SK-N-SH (cell line): ENCODE data around the gene CRIP1. TPM values are rescaled to one million over a fixed set of nuclear protein-coding genes. Genes with fewer than 3 reads are reported as not detected.
A peak's percentile ranks its signal among the peaks of the same experiment; 100 is the strongest.

Experiments used
- CTCF ChIA-PET: fragments of 300-600, 350-600 bp; formaldehyde crosslinking; extraction: SDS; loops from one replicate; lab custom pipeline; 2021; lab: Yijun Ruan, JAX
- POLR2A ChIA-PET: fragments of 350-600 bp; sonication (Branson Sonifier 250); formaldehyde crosslinking; extraction: SDS; loops from one replicate; lab custom pipeline; 2020; ENCODE audit warnings: antibody characterized with exemption, inconsistent platforms; lab: Yijun Ruan, JAX
- DNase-seq: peaks from one replicate; pipeline ENCODE4 v3.0.0; 2012
- H2AFZ ChIP-seq: fragments of 200-600 bp; sonication (generic); 2 replicates; pipeline ENCODE4 v1.8.1; 2016; ENCODE audit warnings: antibody characterized with exemption, mild to moderate bottlenecking, low read depth
- H3F3A ChIP-seq: fragments of 200-600 bp; sonication (generic); replicated peaks from 2 replicates; pipeline ENCODE3; 2016; ENCODE audit warnings: antibody characterized with exemption, mild to moderate bottlenecking; ENCODE audit not compliant: insufficient read depth
- H3K27ac ChIP-seq, 2 experiments: fragments of 200-500 bp in 1 of 2; fragments of 200-600 bp in 1 of 2; sonication (Bioruptor generic) in 1 of 2; sonication (generic), shearing (Covaris generic) in 1 of 2; 2 replicates each; pipeline versions ENCODE4 v1.5.1 to v1.6.1; 2014 to 2016; ENCODE audit warnings: low read depth in 2 of 2, inconsistent platforms in 1 of 2, low read length in 1 of 2, mild to moderate bottlenecking in 1 of 2, mixed read lengths in 1 of 2
- H3K27me3 ChIP-seq: fragments of 200-600 bp; sonication (generic), shearing (Covaris generic); 2 replicates; pipeline ENCODE4 v1.6.1; 2016; ENCODE audit warnings: mixed run types; ENCODE audit not compliant: insufficient read depth
- H3K36me3 ChIP-seq, 2 experiments: fragments of 200-500 bp in 1 of 2; fragments of 200-600 bp in 1 of 2; sonication (Bioruptor generic) in 1 of 2; sonication (generic) in 1 of 2; replicated peaks in 1 of 2; 2 replicates each; pipeline versions ENCODE3 to v1.5.1; 2014 to 2016; ENCODE audit warnings: low read length in 1 of 2, mild to moderate bottlenecking in 1 of 2; ENCODE audit not compliant: insufficient read depth in 2 of 2, control insufficient read depth in 1 of 2
- H3K4me1 ChIP-seq, 2 experiments: fragments of 200-500 bp in 1 of 2; fragments of 200-600 bp in 1 of 2; sonication (Bioruptor generic) in 1 of 2; sonication (generic), shearing (Covaris generic) in 1 of 2; 2 replicates each; pipeline versions ENCODE4 v1.5.1 to v1.6.1; 2014 to 2016; ENCODE audit warnings: low read depth in 1 of 2, low read length in 1 of 2, mixed run types in 1 of 2; ENCODE audit not compliant: insufficient read depth in 2 of 2, control insufficient read depth in 1 of 2
- H3K4me2 ChIP-seq: fragments of 200-600 bp; sonication (generic), shearing (Covaris generic); 2 replicates; pipeline ENCODE4 v1.6.1; 2017; ENCODE audit warnings: mixed run types
- H3K4me3 ChIP-seq, 2 experiments: fragments of 200-500 bp in 1 of 2; fragments of 200-600 bp in 1 of 2; sonication (Bioruptor generic) in 1 of 2; sonication (generic), shearing (Covaris generic) in 1 of 2; 2 replicates each; pipeline versions ENCODE4 v1.5.1 to v1.8.1; 2014 to 2016; ENCODE audit warnings: low read depth in 2 of 2, inconsistent platforms in 1 of 2, low read length in 1 of 2, mild to moderate bottlenecking in 1 of 2, mixed read lengths in 1 of 2, moderate library complexity in 1 of 2
- H3K79me2 ChIP-seq: fragments of 200-600 bp; sonication (generic); 2 replicates; pipeline ENCODE4 v1.8.1; 2017; ENCODE audit warnings: mild to moderate bottlenecking; ENCODE audit not compliant: insufficient read depth
- H3K9ac ChIP-seq: fragments of 200-600 bp; sonication (generic); 2 replicates; pipeline ENCODE4 v1.6.1; 2017; ENCODE audit warnings: mixed run types
- H3K9me2 ChIP-seq: fragments of 200-600 bp; sonication (generic); 2 replicates; pipeline ENCODE4 v1.6.1; 2017; ENCODE audit warnings: mixed run types
- H3K9me3 ChIP-seq: fragments of 200-600 bp; sonication (generic); 2 replicates; pipeline ENCODE4 v1.6.1; 2017; ENCODE audit warnings: mixed run types, mild to moderate bottlenecking, moderate library complexity
- H4K20me1 ChIP-seq: fragments of 200-600 bp; sonication (generic); 2 replicates; pipeline ENCODE4 v1.6.1; 2017; ENCODE audit warnings: mild to moderate bottlenecking, mixed run types; ENCODE audit not compliant: insufficient read depth
- ELF1 ChIP-seq: IDR thresholded peaks from 2 replicates; pipeline ENCODE4 v1.4.0; 2012
- EP300 ChIP-seq, 2 experiments: IDR thresholded peaks; 2 replicates each; pipeline versions ENCODE4 v1.4.0 to v1.6.1; 2012; ENCODE audit warnings: borderline replicate concordance in 1 of 2, low read depth in 1 of 2, low read length in 1 of 2
- EZH2phosphoT487 ChIP-seq: fragments of 200-600 bp; sonication (generic); IDR thresholded peaks from 2 replicates; pipeline ENCODE4 v1.6.1; 2017; ENCODE audit warnings: low read depth, mixed run types, mild to moderate bottlenecking, antibody characterized with exemption, moderate library complexity, borderline replicate concordance
- FOXJ3 ChIP-seq: sonication (generic); formaldehyde crosslinking; IDR thresholded peaks from 2 replicates; pipeline ENCODE4 v1.5.1; 2020; ENCODE audit warnings: mild to moderate bottlenecking, missing genetic modification reagents
- GABPA ChIP-seq: IDR thresholded peaks from 2 replicates; pipeline ENCODE4 v1.4.0; 2012; ENCODE audit warnings: low read depth, mild to moderate bottlenecking
- GATA2 ChIP-seq: sonication (generic); formaldehyde crosslinking; IDR thresholded peaks from 2 replicates; pipeline ENCODE4 v1.5.0; 2020; ENCODE audit warnings: mild to moderate bottlenecking, missing genetic modification reagents
- MEF2A ChIP-seq: IDR thresholded peaks from 2 replicates; pipeline ENCODE4 v1.4.0; 2012; ENCODE audit warnings: low read depth, borderline replicate concordance
- NRF1 ChIP-seq: IDR thresholded peaks from 2 replicates; pipeline ENCODE4 v1.6.1; 2012; ENCODE audit warnings: low read depth, mild to moderate bottlenecking, low read length
- RAD21 ChIP-seq: IDR thresholded peaks from 2 replicates; pipeline ENCODE4 v1.6.1; 2012; ENCODE audit warnings: mild to moderate bottlenecking, low read length
- RCOR1 ChIP-seq: fragments of 150-350 bp; IDR thresholded peaks from 2 replicates; pipeline ENCODE4 v1.6.1; 2017; ENCODE audit warnings: antibody characterized with exemption, low read length
- RFX5 ChIP-seq: IDR thresholded peaks from 2 replicates; pipeline ENCODE4 v1.6.1; 2012; ENCODE audit warnings: mild to moderate bottlenecking, improper control_type of control experiment, low read length
- SMC3 ChIP-seq: IDR thresholded peaks from 2 replicates; pipeline ENCODE4 v1.6.1; 2012; ENCODE audit warnings: low read depth, low read length, improper control_type of control experiment
- TCF12 ChIP-seq: IDR thresholded peaks from 2 replicates; pipeline ENCODE4 v1.4.0; 2012
- TEAD4 ChIP-seq: IDR thresholded peaks from 2 replicates; pipeline ENCODE4 v1.4.0; 2012; ENCODE audit warnings: mild to moderate bottlenecking, borderline replicate concordance; ENCODE audit not compliant: insufficient read depth
- WGBS: methylation state at CpG from one replicate; pipeline ENCODE4 v1.1.6; 2017; ENCODE audit warnings: low lambda C conversion rate; 5-methylcytosine and 5-hydroxymethylcytosine counted together
- polyA plus RNA-seq, 3 experiments: library from polyadenylated mRNA; depleted of rRNA; stranded (reverse); fragments of >200 nt; gene quantifications; 2 replicates each; pipeline ENCODE4 v1.2.3, GENCODE V29; 2012
- TF ChIP-seq, protein P1 (sequence below): IDR thresholded peaks from 2 replicates; pipeline ENCODE4; 2012
- TF ChIP-seq, protein P2 (sequence below): fragments of 150-350 bp; IDR thresholded peaks from 2 replicates; pipeline ENCODE4 v1.6.1; 2017; ENCODE audit warnings: antibody characterized with exemption, low read length, low read depth, borderline replicate concordance

The CRIP1 gene
- polyA plus RNA-seq, 1 of the 3 experiments (the other 2 are of a cell fraction): 0.72 TPM

DNA sequence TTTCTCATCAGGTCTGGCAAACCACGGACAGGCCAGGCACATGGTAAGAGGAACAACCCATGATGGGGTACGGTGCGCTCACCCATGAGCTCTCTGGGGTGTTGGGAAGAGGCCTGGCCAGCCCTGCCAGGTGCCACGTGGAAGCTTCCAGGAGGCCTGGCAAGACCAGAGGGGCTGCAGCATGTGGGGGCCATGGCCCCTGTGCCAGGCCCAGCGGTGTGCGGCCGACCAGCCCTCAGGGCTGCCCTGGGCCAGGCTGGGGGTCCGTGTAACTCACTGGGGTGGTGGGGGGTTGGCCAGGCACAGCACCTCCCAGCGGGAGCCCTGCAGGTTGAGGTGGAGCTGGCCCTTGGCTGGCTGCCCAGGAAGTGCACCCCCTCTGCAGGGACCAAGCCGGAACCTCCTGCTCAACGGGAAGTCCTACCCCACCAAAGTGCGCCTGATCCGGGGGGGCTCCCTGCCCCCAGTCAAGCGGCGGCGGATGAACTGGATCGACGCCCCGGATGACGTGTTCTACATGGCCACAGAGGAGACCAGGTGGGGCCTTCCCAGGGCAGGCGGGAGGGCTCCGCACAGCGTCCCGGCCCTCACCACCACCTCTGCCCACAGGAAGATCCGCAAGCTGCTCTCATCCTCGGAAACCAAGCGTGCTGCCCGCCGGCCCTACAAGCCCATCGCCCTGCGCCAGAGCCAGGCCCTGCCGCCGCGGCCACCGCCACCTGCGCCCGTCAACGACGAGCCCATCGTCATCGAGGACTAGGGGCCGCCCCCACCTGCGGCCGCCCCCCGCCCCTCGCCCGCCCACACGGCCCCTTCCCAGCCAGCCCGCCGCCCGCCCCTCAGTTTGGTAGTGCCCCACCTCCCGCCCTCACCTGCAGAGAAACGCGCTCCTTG is 17.0 kb upstream of the CRIP1 start:
- CTCF ChIA-PET: interaction anchor here (0.9 to 8.1 kb wide), 9 partner anchors 14 to 99 kb away, joined by 3 to 137 read pairs (median 25); partner anchors contain the start of genes CRIP1 and TEDC1
- no peak for DNase-seq
- no peaks in the 10 kb centered on the region for H3K9me2 ChIP-seq

DNA sequence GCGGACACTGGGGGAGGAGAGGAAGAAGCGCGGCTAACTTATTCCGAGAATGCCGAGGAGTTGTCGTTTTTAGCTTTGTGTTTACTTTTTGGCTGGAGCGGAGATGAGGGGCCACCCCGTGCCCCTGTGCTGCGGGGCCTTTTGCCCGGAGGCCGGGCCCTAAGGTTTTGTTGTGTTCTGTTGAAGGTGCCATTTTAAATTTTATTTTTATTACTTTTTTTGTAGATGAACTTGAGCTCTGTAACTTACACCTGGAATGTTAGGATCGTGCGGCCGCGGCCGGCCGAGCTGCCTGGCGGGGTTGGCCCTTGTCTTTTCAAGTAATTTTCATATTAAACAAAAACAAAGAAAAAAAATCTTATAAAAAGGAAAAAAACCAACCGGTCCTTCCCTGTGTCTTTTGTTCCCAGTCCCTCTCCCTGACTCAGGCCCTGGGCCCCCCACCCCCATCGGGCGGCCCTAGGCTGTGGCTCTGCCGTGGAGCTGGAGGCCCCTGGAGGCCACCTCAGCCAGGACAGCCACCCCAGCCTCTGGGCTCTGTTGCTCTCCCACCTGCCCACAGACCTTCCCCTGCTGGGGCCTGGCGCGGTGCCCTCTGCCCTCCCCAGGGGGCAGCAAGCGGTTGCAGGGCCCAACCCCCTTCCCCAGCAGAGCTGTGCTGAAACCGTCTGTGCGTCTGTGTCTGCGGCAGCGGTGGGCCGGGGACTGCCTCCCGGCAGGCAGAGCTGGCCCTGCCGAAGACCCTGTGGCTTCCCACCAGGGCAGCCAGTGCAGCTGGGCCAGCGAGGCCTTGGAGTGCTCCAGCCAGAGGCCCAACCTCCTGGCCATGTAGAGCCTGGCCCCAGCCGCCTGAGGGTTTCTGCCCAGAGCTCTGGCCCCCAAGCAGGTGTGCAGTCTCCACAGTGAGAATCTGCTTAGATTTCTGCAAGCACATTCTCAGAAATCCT is 16.1 kb upstream of the CRIP1 start:
- peak; percentile 74 for DNase-seq
- Histone ChIP-seq H3K36me3 (peaks cover 0 to 37% of the 10 kb centered on the region in 2 experiments), H2AFZ (no peak overlapping the region), H3K4me1 (peaks cover 5 to 68% of the 10 kb centered on the region in 2 experiments; a peak in 3 of 4 replicates), H3K9me2 (no peaks in the 10 kb centered on the region), H3K79me2 (peaks cover 9% of the 10 kb centered on the region), H3K9ac (no peak overlapping the region), H3K4me3 (no peak overlapping the region), H3F3A (peaks cover 5% of the 10 kb centered on the region), H4K20me1 (no peaks in the 10 kb centered on the region), H3K4me2 (no peak overlapping the region), H3K27me3 (no peaks in the 10 kb centered on the region), H3K9me3 (no peaks in the 10 kb centered on the region), H3K27ac (peak overlapping the region in 1 of 2 experiments; percentile 99; a peak in 2 of 4 replicates)
- POLR2A ChIA-PET: interaction anchor here (1.0 to 3.2 kb wide), 5 partner anchors 10 to 48 kb away, joined by 3 to 16 read pairs (median 4); no protein-coding TSS in a partner anchor
- CTCF ChIA-PET: interaction anchor here (1.1 to 8.1 kb wide), 15 partner anchors 8 to 105 kb away, joined by 3 to 137 read pairs (median 7); partner anchors contain the start of genes CRIP1 and TEDC1
- 86% methylated on average over 24 of the region's 34 CpGs for WGBS
- TF ChIP-seq FOXJ3: no peak
- TF ChIP-seq GABPA: no peak
- TF ChIP-seq RFX5: no peak
- no peak for TF ChIP-seq EZH2phosphoT487
- TF ChIP-seq TCF12: no peak
- TF ChIP-seq, protein P1, sequence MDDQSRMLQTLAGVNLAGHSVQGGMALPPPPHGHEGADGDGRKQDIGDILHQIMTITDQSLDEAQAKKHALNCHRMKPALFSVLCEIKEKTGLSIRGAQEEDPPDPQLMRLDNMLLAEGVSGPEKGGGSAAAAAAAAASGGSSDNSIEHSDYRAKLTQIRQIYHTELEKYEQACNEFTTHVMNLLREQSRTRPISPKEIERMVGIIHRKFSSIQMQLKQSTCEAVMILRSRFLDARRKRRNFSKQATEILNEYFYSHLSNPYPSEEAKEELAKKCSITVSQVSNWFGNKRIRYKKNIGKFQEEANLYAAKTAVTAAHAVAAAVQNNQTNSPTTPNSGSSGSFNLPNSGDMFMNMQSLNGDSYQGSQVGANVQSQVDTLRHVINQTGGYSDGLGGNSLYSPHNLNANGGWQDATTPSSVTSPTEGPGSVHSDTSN: no peak
- TF ChIP-seq SMC3: no peak
- TF ChIP-seq, protein P2, sequence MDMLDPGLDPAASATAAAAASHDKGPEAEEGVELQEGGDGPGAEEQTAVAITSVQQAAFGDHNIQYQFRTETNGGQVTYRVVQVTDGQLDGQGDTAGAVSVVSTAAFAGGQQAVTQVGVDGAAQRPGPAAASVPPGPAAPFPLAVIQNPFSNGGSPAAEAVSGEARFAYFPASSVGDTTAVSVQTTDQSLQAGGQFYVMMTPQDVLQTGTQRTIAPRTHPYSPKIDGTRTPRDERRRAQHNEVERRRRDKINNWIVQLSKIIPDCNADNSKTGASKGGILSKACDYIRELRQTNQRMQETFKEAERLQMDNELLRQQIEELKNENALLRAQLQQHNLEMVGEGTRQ: no peak
- no peak for TF ChIP-seq GATA2 (CRISPR knock-in tag)
- TF ChIP-seq TEAD4: no peak
- no peak for TF ChIP-seq RCOR1
- TF ChIP-seq ELF1: no peak

More for the DNA sequence above, 17.0 kb upstream of the CRIP1 start:
- H2AFZ ChIP-seq: no peak overlapping the region
- no peak overlapping the region for H3K9ac ChIP-seq
- no peaks in the 10 kb centered on the region for H3K9me3 ChIP-seq
- 96% methylated on average over 47 of the region's 54 CpGs for WGBS
- no peak overlapping the region for H3K4me3 ChIP-seq
- H3K27ac ChIP-seq: peak overlapping the region in 1 of 2 experiments; percentile 99; a peak in 2 of 4 replicates
- H3K4me2 ChIP-seq: no peak overlapping the region
- peaks cover under 1 to 46% of the 10 kb centered on the region in 2 experiments for H3K36me3 ChIP-seq
- TF ChIP-seq, protein P1: no peak
- TF ChIP-seq EZH2phosphoT487 (no peak), RAD21 (no peak), MEF2A (no peak), NRF1 (no peak), EP300 (IDR thresholded peaks at IDR 0.05; ENCODE audit: borderline replicate concordance in 1 of 2, low read depth in 1 of 2, low read length in 1 of 2) (no peak)
- no peaks in the 10 kb centered on the region for H4K20me1 ChIP-seq
- H3K27me3 ChIP-seq: no peaks in the 10 kb centered on the region
- H3F3A ChIP-seq: peaks cover 3% of the 10 kb centered on the region
- H3K4me1 ChIP-seq: peaks cover 5 to 71% of the 10 kb centered on the region in 2 experiments; a peak in 3 of 4 replicates
- no peaks in the 10 kb centered on the region for H3K79me2 ChIP-seq
- POLR2A ChIA-PET: interaction anchor here (0.6 to 3.2 kb wide), 4 partner anchors 11 to 47 kb away, joined by 3 to 16 read pairs (median 4); no protein-coding TSS in a partner anchor
